Measurements from ENCODE around the gene CHERP.
"Not testable (repeated sequence)": the region's sequence is repeated elsewhere in the genome, so short reads cannot be mapped to it uniquely, and the experiment has no call there.

CHERP gene

DNA sequence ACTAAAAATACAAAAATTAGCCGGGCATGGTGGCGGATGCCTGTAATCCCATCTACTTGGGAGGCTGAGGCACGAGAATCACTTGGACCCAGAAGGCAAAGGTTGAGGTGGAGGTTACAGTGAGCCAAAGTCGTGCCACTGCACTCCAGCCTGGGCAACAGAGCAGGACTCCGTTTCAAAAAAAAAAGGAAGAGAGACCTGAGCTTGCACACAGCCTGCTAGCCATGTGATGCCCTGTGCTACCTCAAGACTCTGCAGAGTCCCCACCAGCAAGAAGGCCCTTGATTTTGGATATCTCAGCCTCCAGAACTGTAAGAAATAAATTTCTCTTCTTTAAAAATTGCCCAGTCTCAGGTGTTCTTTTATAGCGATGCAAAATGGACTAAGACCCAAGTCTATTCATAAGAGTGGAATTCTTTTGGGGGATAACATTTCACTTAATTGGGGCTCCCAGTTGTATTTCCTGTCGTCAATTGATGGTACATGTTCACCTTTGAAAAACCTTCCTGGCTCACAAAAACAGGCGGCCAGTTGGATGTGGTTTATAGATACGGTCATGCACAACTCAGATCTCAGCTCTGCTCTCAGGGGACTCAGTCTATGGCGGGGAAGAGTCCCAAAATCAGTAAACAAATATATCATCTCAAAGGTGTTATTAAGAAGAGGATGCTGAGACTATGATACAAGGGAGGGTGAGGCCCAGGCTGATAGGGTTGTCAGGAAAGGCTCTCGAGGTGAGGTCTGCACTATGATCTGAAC, 2.4 kb upstream of the CHERP start:
- H2AFZ ChIP-seq: no peak overlapping the region
- no peaks in the 10 kb centered on the region for H3K9me3 ChIP-seq (ENCODE audit: control insufficient read depth, low read length)
- H3K36me3 ChIP-seq (ENCODE audit: control insufficient read depth, insufficient read depth, low read length): no peaks in the 10 kb centered on the region
- no peak overlapping the region for H3K27ac ChIP-seq
- peaks cover 25% of the 10 kb centered on the region for H3K79me2 ChIP-seq
- H3K4me2 ChIP-seq (ENCODE audit: low read length): no peak overlapping the region
- no peak for TF ChIP-seq CTCF (IDR thresholded peaks at IDR 0.05)
- H3K4me1 ChIP-seq: peaks cover 3% of the 10 kb centered on the region
- H3K27me3 ChIP-seq (ENCODE audit: control insufficient read depth, insufficient read depth, low read length): no peaks in the 10 kb centered on the region
- no peak overlapping the region for H3K9ac ChIP-seq
- H3K4me3 ChIP-seq (ENCODE audit: low read depth, low read length): no peak overlapping the region

DNA sequence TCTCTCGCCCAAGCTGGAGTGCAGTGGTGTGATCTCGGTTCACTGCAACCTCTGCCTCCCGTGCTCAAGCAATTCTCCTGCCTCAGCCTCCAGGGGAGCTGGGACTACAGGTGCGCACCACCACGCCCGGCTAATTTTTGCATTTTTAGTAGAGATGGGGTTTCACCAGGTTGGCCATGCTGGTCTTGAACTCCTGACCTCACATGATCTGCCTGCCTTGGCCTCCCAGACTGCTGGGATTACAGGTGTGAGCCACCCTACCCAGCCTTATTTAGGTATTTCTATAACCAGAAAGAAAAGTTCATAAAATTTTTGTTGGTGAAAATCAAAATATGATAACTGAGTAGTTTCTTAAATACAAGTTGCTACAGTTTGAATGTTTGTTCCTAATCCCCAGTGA, 1.5 kb upstream of the CHERP start:
- H2AFZ ChIP-seq; H3K9ac ChIP-seq; H3K27ac ChIP-seq; H3K36me3 ChIP-seq (ENCODE audit: control insufficient read depth, insufficient read depth, low read length); H3K4me1 ChIP-seq; H3K4me3 ChIP-seq (ENCODE audit: low read depth, low read length); H3K4me2 ChIP-seq (ENCODE audit: low read length); H3K27me3 ChIP-seq (ENCODE audit: control insufficient read depth, insufficient read depth, low read length); H3K9me3 ChIP-seq (ENCODE audit: control insufficient read depth, low read length): not testable (repeated sequence)
- peaks cover 29% of the 10 kb centered on the region for H3K79me2 ChIP-seq

DNA sequence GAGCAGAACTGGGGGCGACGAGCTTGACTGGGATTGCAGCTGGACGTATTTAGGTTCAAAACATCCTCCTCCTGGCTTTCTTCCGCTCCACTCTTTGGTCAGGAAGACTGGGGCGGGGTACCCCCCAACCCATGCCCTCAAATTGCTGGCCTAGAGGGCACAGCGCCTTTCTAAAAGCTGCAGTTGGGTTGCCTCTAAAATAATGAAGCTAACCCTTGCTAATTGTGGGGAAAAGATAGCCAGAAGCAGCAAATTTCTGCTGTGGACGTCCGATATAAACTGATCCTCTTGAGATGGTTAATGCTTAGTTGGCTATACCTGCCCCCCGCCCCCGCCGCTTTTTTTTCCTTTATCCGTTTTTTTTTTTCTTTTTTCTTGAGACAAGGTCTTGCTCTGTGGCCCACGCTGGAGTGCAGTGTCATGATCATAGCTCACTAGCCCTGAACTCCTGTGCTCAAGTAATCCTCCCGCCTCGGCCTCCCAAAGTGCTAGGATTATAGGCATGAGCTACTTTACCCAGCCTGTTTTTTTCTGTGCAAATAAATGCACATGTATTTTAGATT, 754 bp upstream of the CHERP start:
- Histone ChIP-seq H3K9me3 (ENCODE audit: control insufficient read depth, low read length) (no peaks in the 10 kb centered on the region), H3K36me3 (ENCODE audit: control insufficient read depth, insufficient read depth, low read length) (no peaks in the 10 kb centered on the region), H3K4me2 (ENCODE audit: low read length) (peak overlapping the region; percentile 93), H3K27ac (peak overlapping the region; percentile 79), H3K27me3 (ENCODE audit: control insufficient read depth, insufficient read depth, low read length) (no peaks in the 10 kb centered on the region), H3K9ac (peak overlapping the region; percentile 95), H3K79me2 (peaks cover 36% of the 10 kb centered on the region), H3K4me3 (ENCODE audit: low read depth, low read length) (peak overlapping the region; percentile 91), H2AFZ (peak overlapping the region; percentile 99), H3K4me1 (peaks cover 3% of the 10 kb centered on the region)
- TF ChIP-seq CTCF (IDR thresholded peaks at IDR 0.05): no peak

DNA sequence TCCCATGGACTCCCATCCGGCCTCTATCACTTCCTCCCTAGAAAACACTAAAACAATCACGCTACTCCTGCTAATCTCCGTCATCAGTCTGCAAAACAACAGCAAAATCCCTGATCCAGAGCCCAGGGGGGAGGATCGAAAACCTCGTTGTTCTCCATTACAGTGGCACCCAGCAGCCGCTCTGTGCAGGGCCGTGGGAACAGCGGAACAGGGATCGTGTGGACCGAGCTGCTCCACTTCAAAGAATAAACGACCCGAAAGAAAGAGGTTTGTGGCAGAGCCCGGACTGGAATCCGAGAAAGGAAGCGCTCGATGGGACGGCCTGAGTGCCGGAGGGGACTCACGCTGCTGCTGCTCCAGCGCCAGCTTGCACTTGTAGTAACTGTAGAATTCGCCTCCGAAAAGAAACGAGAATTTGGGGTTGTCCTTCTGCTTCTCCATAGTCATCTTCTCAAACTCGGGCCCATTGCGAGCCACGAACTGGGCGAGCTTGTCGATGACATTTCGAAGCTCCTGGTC, 652 bp downstream of the CHERP start:
- H3K9ac ChIP-seq: peak overlapping the region; percentile 88
- no peaks in the 10 kb centered on the region for H3K27me3 ChIP-seq (ENCODE audit: control insufficient read depth, insufficient read depth, low read length)
- no peak for TF ChIP-seq CTCF (IDR thresholded peaks at IDR 0.05)
- H2AFZ ChIP-seq: peak overlapping the region; percentile 99
- peak overlapping the region; percentile 93 for H3K4me2 ChIP-seq (ENCODE audit: low read length)
- no peaks in the 10 kb centered on the region for H3K36me3 ChIP-seq (ENCODE audit: control insufficient read depth, insufficient read depth, low read length)
- H3K4me1 ChIP-seq: peaks cover 3% of the 10 kb centered on the region
- no peaks in the 10 kb centered on the region for H3K9me3 ChIP-seq (ENCODE audit: control insufficient read depth, low read length)
- peaks cover 51% of the 10 kb centered on the region for H3K79me2 ChIP-seq
- H3K27ac ChIP-seq: peak overlapping the region; percentile 79
- H3K4me3 ChIP-seq (ENCODE audit: low read depth, low read length): peak overlapping the region; percentile 91

GRCh38 chr19:16540948-16541347, 1.3 kb downstream of the CHERP start:
- H3K27me3 ChIP-seq (ENCODE audit: control insufficient read depth, insufficient read depth, low read length): no peaks in the 10 kb centered on the region
- peaks cover 3% of the 10 kb centered on the region for H3K4me1 ChIP-seq
- peak overlapping the region; percentile 93 for H3K4me2 ChIP-seq (ENCODE audit: low read length)
- H3K4me3 ChIP-seq (ENCODE audit: low read depth, low read length): no peak overlapping the region
- H3K36me3 ChIP-seq (ENCODE audit: control insufficient read depth, insufficient read depth, low read length): no peaks in the 10 kb centered on the region
- H2AFZ ChIP-seq: no peak overlapping the region
- no peak for TF ChIP-seq CTCF (IDR thresholded peaks at IDR 0.05)
- peaks cover 55% of the 10 kb centered on the region for H3K79me2 ChIP-seq
- no peaks in the 10 kb centered on the region for H3K9me3 ChIP-seq (ENCODE audit: control insufficient read depth, low read length)
- no peak overlapping the region for H3K27ac ChIP-seq
- H3K9ac ChIP-seq: no peak overlapping the region
